ENCODE measurements around the gene TP73. TPM values are rescaled to one million over a fixed set of nuclear protein-coding genes. Genes with fewer than 3 reads are reported as not detected.

Gene TP73
- total RNA-seq, 1 donor from 2014 or later, result 0.14 TPM

GRCh38 chr1:3693321-3693720 is 41.0 kb downstream of the TP73 start:
- DNase-seq (ENCODE audit: missing footprints), result no peak
- intact Hi-C loops (cut with DNase I), result no loop called here
- no peak for ATAC-seq

DNA sequence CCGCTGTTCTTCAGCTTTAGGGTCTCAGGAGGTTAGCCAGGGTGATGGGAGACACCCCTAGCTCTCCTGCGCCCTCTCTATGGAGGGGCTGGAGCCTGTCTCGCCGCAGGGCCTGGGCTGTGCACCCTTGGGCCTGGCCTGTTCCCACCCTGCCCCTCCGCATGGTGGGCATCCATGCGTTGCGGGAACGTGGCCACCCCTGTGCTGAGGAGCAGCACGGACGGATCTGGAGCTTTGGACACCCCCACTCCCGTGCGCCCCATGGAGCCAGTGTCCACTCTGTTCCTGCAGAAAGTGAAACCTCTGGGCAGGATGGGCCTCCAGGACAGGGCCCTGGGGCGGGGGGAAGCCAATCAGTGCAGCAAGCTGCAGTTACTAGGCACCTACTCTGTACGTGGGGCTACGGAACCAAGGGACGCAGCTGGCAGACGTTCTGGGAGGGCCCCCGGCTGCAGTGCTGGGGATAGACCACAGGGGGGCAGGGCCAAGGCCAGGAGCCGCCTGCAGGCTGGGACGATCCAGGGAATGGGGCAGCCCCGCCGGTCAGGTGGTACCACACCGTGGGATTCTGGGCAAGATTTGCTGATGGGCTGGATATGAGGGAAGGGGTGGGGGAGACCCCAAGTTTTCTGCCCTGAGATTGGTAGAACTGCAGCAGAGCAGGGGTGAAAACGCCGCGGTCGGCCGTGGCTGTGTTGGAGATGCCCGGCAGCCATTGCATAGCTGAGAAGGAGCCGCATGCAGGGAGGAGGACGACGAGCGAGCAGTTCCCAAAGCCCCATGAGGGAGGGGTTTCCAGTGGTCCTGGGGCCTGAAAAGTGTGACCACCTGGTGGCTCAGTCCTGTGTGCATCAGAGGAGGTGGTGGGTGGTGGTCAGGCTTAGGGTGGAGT is 43.3 kb downstream of the TP73 start:
- intact Hi-C loops (cut with DNase I), result loop anchor here (2.0 kb wide), 1 partner anchor 29 kb away; no protein-coding TSS in a partner anchor
- no peak for DNase-seq (ENCODE audit: missing footprints)
- ATAC-seq, result peak; percentile 58

- ATAC-seq (no peak), DNase-seq (ENCODE audit: missing footprints) (no peak)
- intact Hi-C loops (cut with DNase I), result no loop called here
Observed at GRCh38 chr1:3696689-3697088, 44.4 kb downstream of the TP73 start.

- ATAC-seq (no peak), DNase-seq (ENCODE audit: missing footprints) (no peak)
- intact Hi-C loops (cut with DNase I), result no loop called here
Observed at GRCh38 chr1:3697104-3697503, 44.8 kb downstream of the TP73 start.

GRCh38 chr1:3697810-3698209 is 45.5 kb downstream of the TP73 start:
- ATAC-seq, result no peak
- intact Hi-C loops (cut with DNase I), result no loop called here
- DNase-seq (ENCODE audit: missing footprints), result no peak

DNA sequence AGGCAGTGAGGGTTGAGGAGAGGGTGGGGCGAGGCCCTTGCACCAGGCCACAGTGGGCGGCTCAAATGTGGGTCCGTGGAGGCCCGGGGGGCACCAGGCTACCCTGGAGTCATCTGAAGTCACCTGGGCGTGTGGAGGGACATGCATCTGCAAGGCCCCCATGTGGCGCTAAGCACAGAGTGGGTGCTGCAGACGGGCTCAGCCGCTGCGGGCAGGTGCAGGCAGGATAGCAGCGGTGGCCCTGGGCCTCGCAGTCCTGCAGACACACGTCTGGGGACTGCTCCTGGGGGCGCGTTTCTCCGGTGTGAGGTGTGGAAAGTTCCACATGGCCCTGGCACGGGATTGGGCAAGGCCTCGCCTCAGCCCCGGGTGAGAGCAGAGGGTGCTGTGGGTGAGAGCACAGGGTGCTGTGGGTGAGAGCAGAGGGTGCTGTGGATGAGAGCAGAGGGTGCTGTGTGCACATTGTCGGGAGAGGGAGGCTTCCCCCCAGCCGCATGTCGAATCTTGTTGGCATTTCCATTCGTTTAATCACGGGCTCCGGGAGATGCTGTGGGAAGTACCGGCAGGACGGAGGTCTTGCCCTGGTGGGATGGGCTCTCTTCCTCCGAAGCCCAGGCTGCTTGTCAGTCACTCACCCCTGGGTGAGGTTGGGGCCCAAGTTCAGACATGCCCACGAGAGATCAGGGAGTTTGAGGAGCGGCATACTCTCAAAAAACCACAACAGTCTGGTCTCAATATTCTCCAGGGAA is 46.5 kb downstream of the TP73 start:
- ATAC-seq (no peak), DNase-seq (ENCODE audit: missing footprints) (no peak)
- intact Hi-C loops (cut with DNase I), result no loop called here

DNA sequence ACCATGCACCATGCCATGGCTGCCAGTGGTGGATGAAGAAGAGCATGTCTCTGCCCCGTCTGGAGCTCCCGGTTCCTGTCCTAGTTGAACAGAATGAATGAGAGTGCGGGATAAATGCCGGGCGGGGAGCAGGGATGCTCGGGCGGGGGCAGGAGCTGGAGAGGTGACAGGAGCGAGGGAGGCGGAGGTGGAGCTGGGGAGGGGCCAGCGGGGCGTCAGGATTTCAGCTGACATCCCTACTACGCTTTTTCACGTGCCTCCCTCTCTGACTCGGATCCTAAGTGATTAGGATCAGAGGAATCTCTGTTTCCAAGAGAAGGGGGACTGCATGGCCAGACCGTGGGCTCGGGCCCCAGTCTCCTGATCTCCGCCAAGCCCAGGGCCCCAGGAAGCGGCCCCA is 47.3 kb downstream of the TP73 start:
- no peak for ATAC-seq
- no peak for DNase-seq (ENCODE audit: missing footprints)
- intact Hi-C loops (cut with DNase I), result no loop called here

GRCh38 chr1:3700631-3701030 is 48.3 kb downstream of the TP73 start:
- intact Hi-C loops (cut with DNase I), result no loop called here
- ATAC-seq, result no peak
- DNase-seq (ENCODE audit: missing footprints), result no peak

GRCh38 chr1:3702528-3702927 is 50.2 kb downstream of the TP73 start:
- intact Hi-C loops (cut with DNase I), result no loop called here
- ATAC-seq (no peak), DNase-seq (ENCODE audit: missing footprints) (no peak)

DNA sequence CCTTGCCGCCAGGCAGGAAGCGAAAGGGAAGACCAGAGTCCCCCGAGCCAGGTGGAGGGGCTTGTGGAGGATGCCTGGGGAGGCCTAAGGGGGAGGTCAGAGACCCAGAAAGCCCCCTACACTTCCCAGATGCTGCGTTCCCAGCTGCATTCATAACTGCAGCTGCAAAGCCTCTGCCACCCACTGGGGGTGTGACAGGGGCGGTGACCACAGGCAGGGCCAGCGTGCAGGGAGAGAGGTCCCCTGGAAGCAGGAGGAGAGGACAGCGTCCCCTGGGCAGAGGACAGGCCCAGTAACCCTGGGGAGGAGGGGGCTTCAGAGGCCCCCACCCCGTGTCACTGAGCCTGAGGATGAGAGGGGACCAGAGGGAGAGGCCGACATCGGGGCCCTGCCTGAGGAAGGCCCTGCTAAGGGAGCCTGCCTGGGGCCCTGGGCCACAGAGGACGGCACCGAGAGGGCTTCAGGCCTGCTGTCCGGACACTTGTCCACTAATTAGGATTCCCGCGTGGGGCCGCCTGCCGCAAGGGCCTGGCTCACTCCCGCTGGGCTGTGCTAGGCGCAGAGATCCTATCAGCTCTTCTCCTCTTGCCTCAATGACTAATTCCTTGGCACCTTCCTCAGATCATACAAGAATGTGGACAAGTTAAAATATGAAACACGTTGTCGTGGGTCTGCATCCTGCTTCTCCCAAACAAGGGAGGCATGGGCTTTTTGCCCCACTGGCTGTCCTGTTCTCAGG is 50.8 kb downstream of the TP73 start:
- intact Hi-C loops (cut with DNase I), result no loop called here
- DNase-seq (ENCODE audit: missing footprints) (no peak), ATAC-seq (no peak)

DNA sequence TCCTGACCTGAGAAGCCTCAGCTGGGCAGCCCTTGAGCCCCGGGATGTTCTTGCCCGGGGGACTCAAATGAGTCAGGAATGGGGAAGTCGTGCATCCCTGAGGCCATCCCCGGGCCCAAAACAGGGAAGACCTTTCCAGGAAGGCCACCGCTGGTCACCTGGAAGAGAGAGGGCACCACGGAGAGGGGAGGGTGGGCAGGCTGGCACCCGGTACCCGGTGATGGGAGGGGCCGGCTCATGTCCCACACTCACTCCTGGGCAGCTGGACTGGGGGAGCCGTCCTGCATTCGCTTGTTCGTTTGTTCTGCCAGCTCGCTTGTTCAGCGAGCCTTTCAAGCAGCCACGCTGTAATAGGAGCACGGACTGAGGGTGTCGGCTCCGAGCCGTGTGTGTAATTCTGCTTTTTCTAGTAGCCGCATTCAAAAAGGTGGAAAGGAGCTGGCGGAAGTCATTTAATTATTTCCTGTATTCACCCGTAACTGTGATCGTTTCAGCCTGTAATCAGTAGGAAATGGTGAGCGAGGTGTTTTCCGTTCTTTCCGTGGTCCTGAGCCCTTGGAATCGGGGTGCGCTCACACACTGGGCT is 51.6 kb downstream of the TP73 start:
- no peak for ATAC-seq
- intact Hi-C loops (cut with DNase I), result no loop called here

GRCh38 chr1:3705341-3705950 is 53.1 kb downstream of the TP73 start:
- no peak for ATAC-seq
- intact Hi-C loops (cut with DNase I), result no loop called here
- no peak for DNase-seq (ENCODE audit: missing footprints)

More for the DNA sequence above, 51.6 kb downstream of the TP73 start:
- DNase-seq (ENCODE audit: missing footprints), result no peak

DNA sequence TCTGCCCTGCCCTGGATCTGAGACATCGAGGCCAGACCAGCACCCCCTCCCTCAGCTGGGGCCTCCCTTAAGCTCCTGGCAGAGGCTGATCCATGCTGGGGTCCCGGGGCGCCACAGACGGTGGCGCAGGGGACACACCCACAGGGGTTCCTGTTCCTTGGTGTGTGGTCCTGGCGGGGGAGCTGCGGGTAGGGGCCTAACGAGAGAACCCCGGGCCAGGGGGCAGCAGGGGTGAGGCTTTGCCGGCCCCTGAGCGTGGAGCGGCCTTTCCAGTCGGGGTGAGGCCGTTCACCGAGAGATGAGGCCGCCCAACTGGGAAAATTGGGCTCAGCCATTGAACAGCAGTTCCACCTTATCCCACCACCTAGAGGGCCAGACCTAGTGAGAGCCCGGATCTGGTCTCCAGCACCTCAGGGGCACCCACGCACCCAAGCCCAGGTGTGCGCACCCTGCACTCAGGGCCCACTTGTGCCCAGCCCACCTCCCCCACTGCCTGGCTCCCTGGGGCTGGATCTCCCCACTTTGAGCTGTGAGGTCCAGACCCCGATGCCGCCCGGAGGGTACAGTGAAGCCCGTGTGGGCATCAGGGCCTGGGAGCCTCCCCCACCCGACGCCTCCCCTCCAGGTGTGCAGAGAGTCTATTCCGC is 54.5 kb downstream of the TP73 start:
- intact Hi-C loops (cut with DNase I), result no loop called here
- ATAC-seq (no peak), DNase-seq (ENCODE audit: missing footprints) (no peak)

DNA sequence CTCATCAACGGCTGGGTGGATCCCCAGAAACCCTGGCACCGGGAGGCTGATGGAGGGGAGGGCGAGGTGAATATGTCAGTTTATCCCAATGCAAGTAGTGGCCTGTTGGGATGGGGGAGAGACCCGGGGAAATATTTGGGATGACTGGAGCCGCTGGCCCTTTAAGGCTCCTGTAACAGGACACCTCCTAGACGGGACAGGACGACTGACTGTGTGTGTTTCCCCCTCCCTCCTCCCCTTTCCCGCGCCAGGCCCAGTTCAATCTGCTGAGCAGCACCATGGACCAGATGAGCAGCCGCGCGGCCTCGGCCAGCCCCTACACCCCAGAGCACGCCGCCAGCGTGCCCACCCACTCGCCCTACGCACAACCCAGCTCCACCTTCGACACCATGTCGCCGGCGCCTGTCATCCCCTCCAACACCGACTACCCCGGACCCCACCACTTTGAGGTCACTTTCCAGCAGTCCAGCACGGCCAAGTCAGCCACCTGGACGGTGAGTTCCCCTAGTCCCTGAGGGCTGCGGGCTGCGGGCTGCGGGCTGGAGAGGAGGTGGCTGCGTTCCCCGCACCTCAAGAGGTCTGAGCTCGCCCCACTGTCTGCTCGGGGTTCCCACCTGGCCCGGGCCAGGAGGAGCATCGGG is 55.1 kb downstream of the TP73 start:
- intact Hi-C loops (cut with DNase I), result no loop called here
- ATAC-seq, result no peak
- no peak for DNase-seq (ENCODE audit: missing footprints)

- intact Hi-C loops (cut with DNase I), result no loop called here
- DNase-seq (ENCODE audit: missing footprints) (no peak), ATAC-seq (no peak)
Observed at GRCh38 chr1:3707939-3708328, 55.6 kb downstream of the TP73 start.

GRCh38 chr1:3708791-3709190 is 56.5 kb downstream of the TP73 start:
- ATAC-seq, result no peak
- DNase-seq (ENCODE audit: missing footprints), result no peak
- intact Hi-C loops (cut with DNase I), result no loop called here

DNA sequence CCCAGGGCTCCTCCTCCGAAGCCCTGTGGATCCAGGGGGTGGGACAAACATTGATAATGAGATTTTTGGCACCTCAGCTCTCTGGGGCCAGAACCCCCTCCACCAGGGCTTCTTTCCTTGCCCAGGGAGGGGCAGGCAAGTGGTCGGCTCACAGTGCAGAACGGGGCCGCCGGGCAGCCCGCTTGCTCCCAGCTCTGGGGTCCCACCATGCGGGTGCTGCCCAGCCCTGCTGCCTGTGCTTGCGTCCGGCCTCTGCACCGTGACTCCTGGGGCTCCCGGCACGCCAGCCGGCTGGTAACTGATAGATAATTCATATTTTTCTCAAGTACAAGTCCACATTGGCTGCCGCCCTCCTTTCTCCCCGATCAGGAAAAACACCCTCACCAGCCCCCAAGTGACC is 57.9 kb downstream of the TP73 start:
- intact Hi-C loops (cut with DNase I), result no loop called here
- DNase-seq (ENCODE audit: missing footprints), result no peak
- no peak for ATAC-seq

DNA sequence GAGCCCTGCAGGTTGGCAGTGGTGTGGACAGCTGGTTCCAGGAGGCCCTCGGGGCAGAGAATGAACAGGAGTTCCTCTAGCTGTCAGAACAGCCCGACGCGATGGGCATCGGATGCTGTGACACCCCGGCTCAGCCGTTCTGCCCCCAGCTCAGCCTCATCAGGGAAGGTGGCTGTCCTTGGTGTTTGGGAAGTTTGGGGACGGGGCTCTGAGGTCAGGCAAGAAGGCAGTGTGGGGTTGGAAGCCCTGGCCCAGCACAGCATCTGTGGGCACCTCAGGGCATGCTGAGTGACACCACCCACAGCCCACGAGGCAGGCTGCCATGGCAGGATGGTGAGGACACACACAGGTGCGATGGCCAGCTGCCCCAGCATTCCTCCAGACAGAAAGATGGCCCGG is 59.1 kb downstream of the TP73 start:
- intact Hi-C loops (cut with DNase I), result no loop called here
- DNase-seq (ENCODE audit: missing footprints) (no peak), ATAC-seq (no peak)

Data from Right ventricle myocardium inferior (tissue), 1 donor.